Loucy (cell line): ENCODE results near the gene FERD3L.

ENCODE experiments used
- H2AFZ ChIP-seq: fragments of 200-600 bp; sonication (generic); 2 replicates; pipeline ENCODE4 v1.6.0; 2016; ENCODE audit warnings: antibody characterized with exemption, mild to moderate bottlenecking, low read length, moderate library complexity
- H3F3A ChIP-seq: fragments of 200-600 bp; 2 replicates; pipeline ENCODE4 v1.6.0; 2016; ENCODE audit warnings: antibody characterized with exemption, low read depth, mild to moderate bottlenecking
- H3K27me3 ChIP-seq: fragments of 200-600 bp; sonication (generic); 2 replicates; pipeline ENCODE4 v1.6.1; 2014; ENCODE audit warnings: low read length, mild to moderate bottlenecking; ENCODE audit not compliant: insufficient read depth, poor library complexity, severe bottlenecking
- H3K36me3 ChIP-seq: fragments of 200-600 bp; sonication (generic); 2 replicates; pipeline ENCODE4 v1.6.1; 2016; ENCODE audit warnings: low read length; ENCODE audit not compliant: insufficient read depth
- H3K4me1 ChIP-seq: fragments of 200-600 bp; sonication (generic); 2 replicates; pipeline ENCODE4 v1.5.1; 2014; ENCODE audit warnings: low read length, mild to moderate bottlenecking; ENCODE audit not compliant: insufficient read depth, poor library complexity, severe bottlenecking
- H3K4me2 ChIP-seq: fragments of 200-600 bp; sonication (generic); 2 replicates; pipeline ENCODE4 v1.6.0; 2014; ENCODE audit warnings: antibody characterized with exemption, low read length, low read depth, mild to moderate bottlenecking; ENCODE audit not compliant: poor library complexity, severe bottlenecking
- H3K4me3 ChIP-seq: fragments of 200-600 bp; sonication (generic); 2 replicates; pipeline ENCODE4 v1.5.1; 2014; ENCODE audit warnings: low read length, mild to moderate bottlenecking, mixed read lengths; ENCODE audit not compliant: poor library complexity, severe bottlenecking
- H3K79me2 ChIP-seq: fragments of 200-600 bp; sonication (generic); 2 replicates; pipeline ENCODE4 v1.6.1; 2014; ENCODE audit warnings: low read length; ENCODE audit not compliant: insufficient read depth
- H3K9ac ChIP-seq: fragments of 200-600 bp; sonication (generic); 2 replicates; pipeline ENCODE4 v1.6.0; 2014; ENCODE audit warnings: mild to moderate bottlenecking, low read depth, low read length, moderate library complexity; ENCODE audit not compliant: poor library complexity, severe bottlenecking
- H3K9me2 ChIP-seq: fragments of 200-600 bp; sonication (generic); replicated peaks from 2 replicates; pipeline ENCODE4 v1.6.1; 2016; ENCODE audit warnings: low read depth, low read length, mixed read lengths
- H3K9me3 ChIP-seq: fragments of 200-600 bp; sonication (generic); 2 replicates; pipeline ENCODE4 v1.6.1; 2014; ENCODE audit warnings: mild to moderate bottlenecking, antibody characterized with exemption, low read length, low read depth; ENCODE audit not compliant: insufficient read depth
- H4K20me1 ChIP-seq: fragments of 200-600 bp; sonication (generic); 2 replicates; pipeline ENCODE4 v1.6.0; 2014; ENCODE audit warnings: antibody characterized with exemption, low read length, mild to moderate bottlenecking; ENCODE audit not compliant: insufficient read depth, poor library complexity, severe bottlenecking
- CTCF ChIP-seq: fragments of 200-600 bp; sonication (generic); conservative IDR thresholded peaks from 2 replicates; pipeline ENCODE4 v1.5.1; 2014; ENCODE audit warnings: mild to moderate bottlenecking, antibody characterized with exemption, low read length
- EZH2phosphoT487 ChIP-seq: fragments of 200-600 bp; IDR thresholded peaks from 2 replicates; pipeline ENCODE4 v1.6.1; 2018; ENCODE audit warnings: antibody characterized with exemption, mild to moderate bottlenecking, moderate library complexity, borderline replicate concordance

Gene FERD3L

GRCh38 chr7:19110026-19110730 is 35.0 kb downstream of the FERD3L start:
- H3K4me1 ChIP-seq: no peaks in the 10 kb centered on the region
- no peak overlapping the region for H3K4me2 ChIP-seq
- H3K9me3 ChIP-seq: no peaks in the 10 kb centered on the region
- H3K9me2 ChIP-seq: no peaks in the 10 kb centered on the region
- no peak overlapping the region for H3K9ac ChIP-seq
- no peaks in the 10 kb centered on the region for H3K27me3 ChIP-seq
- H3K79me2 ChIP-seq: no peaks in the 10 kb centered on the region
- no peaks in the 10 kb centered on the region for H4K20me1 ChIP-seq
- H3K36me3 ChIP-seq: no peaks in the 10 kb centered on the region
- no peaks in the 10 kb centered on the region for H3F3A ChIP-seq
- H2AFZ ChIP-seq: no peak overlapping the region
- H3K4me3 ChIP-seq: no peak overlapping the region
- TF ChIP-seq CTCF (no peak), EZH2phosphoT487 (no peak)

DNA sequence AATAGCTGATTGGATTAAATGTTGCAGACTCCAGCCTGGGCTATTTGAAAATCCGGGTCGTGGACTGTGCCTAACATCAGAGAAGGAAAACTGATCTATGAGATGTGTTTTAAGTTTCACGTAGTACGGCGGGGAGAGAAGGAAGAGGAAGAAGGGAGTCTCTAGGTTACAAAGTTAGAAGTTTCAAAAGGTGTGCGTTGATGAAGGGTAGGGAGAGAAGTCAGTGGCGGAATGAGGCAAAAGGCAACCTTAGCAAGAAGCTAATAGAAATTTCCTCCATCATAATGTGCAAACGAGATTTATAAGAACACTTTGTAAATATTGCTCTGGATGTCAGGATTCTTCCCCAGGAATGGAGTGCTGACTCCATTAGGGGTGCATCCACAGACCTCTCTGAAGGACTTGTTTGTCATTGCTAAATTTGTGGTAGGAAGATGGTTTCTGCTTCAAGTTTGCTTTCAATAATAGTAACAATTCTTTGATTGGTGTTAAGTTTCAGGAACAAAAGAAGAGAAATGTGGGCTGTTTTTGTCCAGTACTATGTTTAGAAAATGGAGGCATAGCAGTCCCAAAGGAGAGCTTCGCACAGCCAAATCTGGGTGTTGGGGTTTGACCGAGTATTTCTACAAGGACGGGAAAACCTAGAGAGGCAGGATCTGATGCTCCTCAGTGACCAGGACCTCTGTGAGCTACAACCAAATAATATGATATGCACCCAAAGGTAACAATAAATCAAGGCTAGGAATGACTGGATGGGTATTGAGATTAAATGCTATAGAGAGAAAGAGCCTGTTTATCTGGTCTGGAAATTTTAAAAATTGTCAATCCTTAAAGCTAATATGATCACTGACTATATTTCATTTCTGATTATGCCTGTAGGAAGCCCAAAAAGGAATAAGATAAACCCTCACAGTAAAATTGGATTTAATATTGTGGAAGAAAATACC is 35.9 kb downstream of the FERD3L start:
- no peaks in the 10 kb centered on the region for H3K36me3 ChIP-seq
- no peaks in the 10 kb centered on the region for H4K20me1 ChIP-seq
- no peaks in the 10 kb centered on the region for H3K9me3 ChIP-seq
- no peaks in the 10 kb centered on the region for H3K79me2 ChIP-seq
- no peak overlapping the region for H3K4me3 ChIP-seq
- no peak overlapping the region for H3K9ac ChIP-seq
- TF ChIP-seq CTCF (no peak), EZH2phosphoT487 (no peak)
- no peaks in the 10 kb centered on the region for H3F3A ChIP-seq
- no peaks in the 10 kb centered on the region for H3K27me3 ChIP-seq
- no peak overlapping the region for H2AFZ ChIP-seq
- no peak overlapping the region for H3K4me2 ChIP-seq
- no peaks in the 10 kb centered on the region for H3K9me2 ChIP-seq
- H3K4me1 ChIP-seq: no peaks in the 10 kb centered on the region

GRCh38 chr7:19107356-19108146 is 37.7 kb downstream of the FERD3L start:
- no peaks in the 10 kb centered on the region for H3K79me2 ChIP-seq
- TF ChIP-seq CTCF (no peak), EZH2phosphoT487 (no peak)
- H3K9me2 ChIP-seq: no peaks in the 10 kb centered on the region
- no peak overlapping the region for H2AFZ ChIP-seq
- H3K4me1 ChIP-seq: no peaks in the 10 kb centered on the region
- H3K9ac ChIP-seq: no peak overlapping the region
- H3K9me3 ChIP-seq: no peaks in the 10 kb centered on the region
- H3K36me3 ChIP-seq: no peaks in the 10 kb centered on the region
- no peaks in the 10 kb centered on the region for H4K20me1 ChIP-seq
- H3K4me2 ChIP-seq: no peak overlapping the region
- no peak overlapping the region for H3K4me3 ChIP-seq
- H3K27me3 ChIP-seq: no peaks in the 10 kb centered on the region
- no peaks in the 10 kb centered on the region for H3F3A ChIP-seq
